ENCODE data around the gene FOXP3.

FOXP3 gene

GRCh38 chrX:49230500-49231232 lies 33.8 kb downstream of the FOXP3 start:
- intact Hi-C loops (cut with DNase I; ENCODE audit: low total_unique reads) = no loop called here
- peak; percentile 54 to 68 for DNase-seq
- TF ChIP-seq CTCF (IDR thresholded peaks at IDR 0.05) = no peak
- Histone ChIP-seq H3K27me3 (no peaks in the 10 kb centered on the region), H3K9me3 (no peaks in the 10 kb centered on the region), H3K36me3 (no peaks in the 10 kb centered on the region), H3K4me3 (peak overlapping the region; percentile 36 to 42), H3K4me1 (peaks cover 0 to 8% (median 0%) of the 10 kb centered on the region in 4 donors), H3K27ac (peak overlapping the region in 1 of 2 donors; percentile 29)

- no peaks in the 10 kb centered on the region for H3K27me3 ChIP-seq
- no peaks in the 10 kb centered on the region for H3K9me3 ChIP-seq
- no peaks in the 10 kb centered on the region for H3K36me3 ChIP-seq
- H3K27ac ChIP-seq = no peak overlapping the region
- no peak for TF ChIP-seq CTCF (IDR thresholded peaks at IDR 0.05)
- DNase-seq = no peak
- no peaks in the 10 kb centered on the region for H3K4me1 ChIP-seq
- H3K4me3 ChIP-seq = no peak overlapping the region
- intact Hi-C loops (cut with DNase I; ENCODE audit: low total_unique reads) = no loop called here
These were observed 36.3 kb downstream of the FOXP3 start for GRCh38 chrX:49228185-49228584.

- H3K27me3 ChIP-seq = no peaks in the 10 kb centered on the region
- H3K9me3 ChIP-seq = no peaks in the 10 kb centered on the region
- no peaks in the 10 kb centered on the region for H3K36me3 ChIP-seq
- intact Hi-C loops (cut with DNase I; ENCODE audit: low total_unique reads) = no loop called here
- no peak for DNase-seq
- no peak overlapping the region for H3K27ac ChIP-seq
- no peak for TF ChIP-seq CTCF (IDR thresholded peaks at IDR 0.05)
- H3K4me3 ChIP-seq = no peak overlapping the region
- H3K4me1 ChIP-seq = no peaks in the 10 kb centered on the region
These were observed 36.8 kb downstream of the FOXP3 start for GRCh38 chrX:49227726-49228125.

GRCh38 chrX:49226946-49227345 lies 37.6 kb downstream of the FOXP3 start:
- Histone ChIP-seq H3K4me1 (no peaks in the 10 kb centered on the region), H3K36me3 (no peaks in the 10 kb centered on the region), H3K27ac (no peak overlapping the region), H3K4me3 (no peak overlapping the region), H3K9me3 (no peaks in the 10 kb centered on the region), H3K27me3 (no peaks in the 10 kb centered on the region)
- TF ChIP-seq CTCF (IDR thresholded peaks at IDR 0.05) = no peak
- intact Hi-C loops (cut with DNase I; ENCODE audit: low total_unique reads) = no loop called here
- no peak for DNase-seq

- no peaks in the 10 kb centered on the region for H3K36me3 ChIP-seq
- no peaks in the 10 kb centered on the region for H3K4me1 ChIP-seq
- DNase-seq = no peak
- no peak for TF ChIP-seq CTCF (IDR thresholded peaks at IDR 0.05)
- no peak overlapping the region for H3K27ac ChIP-seq
- no peaks in the 10 kb centered on the region for H3K27me3 ChIP-seq
- intact Hi-C loops (cut with DNase I; ENCODE audit: low total_unique reads) = no loop called here
- H3K4me3 ChIP-seq = no peak overlapping the region
- no peaks in the 10 kb centered on the region for H3K9me3 ChIP-seq
These were observed 38.7 kb downstream of the FOXP3 start for GRCh38 chrX:49225858-49226257.

All from tibial artery (tissue), 4 donors.